Ascending aorta (tissue), 2 donors: ENCODE results near the gene TFF3. TPM values are rescaled to one million over a fixed set of nuclear protein-coding genes. Genes with fewer than 3 reads are reported as not detected.

Experiments used
- DNase-seq, 2 donors: peaks; one replicate each; pipeline ENCODE4 v3.0.0-alpha.2; 2019; ENCODE audit warnings: low spot score in 2 of 2
- H3K27ac ChIP-seq, 2 donors: fragments of 200-600 bp; sonication (generic); one replicate each; pipeline ENCODE4 v1.5.1; 2016 to 2017; ENCODE audit warnings: mild to moderate bottlenecking in 1 of 2
- H3K27me3 ChIP-seq: fragments of 200-600 bp; sonication (generic); one replicate; pipeline ENCODE4 v1.5.1; 2017
- H3K36me3 ChIP-seq, 2 donors: fragments of 200-600 bp; sonication (generic); one replicate each; pipeline ENCODE4 v1.5.1; 2016
- H3K4me1 ChIP-seq, 2 donors: fragments of 200-600 bp; sonication (generic); one replicate each; pipeline ENCODE4 v1.5.1; 2016 to 2017; ENCODE audit warnings: mild to moderate bottlenecking in 1 of 2
- H3K4me3 ChIP-seq, 2 donors: fragments of 200-600 bp; sonication (generic); one replicate each; pipeline ENCODE4 v1.5.1; 2016 to 2017; ENCODE audit warnings: mild to moderate bottlenecking in 1 of 2
- H3K9me3 ChIP-seq, 2 donors: fragments of 200-600 bp; sonication (generic); one replicate each; pipeline ENCODE4 v1.5.1; 2016
- CTCF ChIP-seq, 3 experiments: fragments of 200-600 bp in 2 of 3; fragments of 450-650 bp in 1 of 3; sonication (generic) in 2 of 3; IDR thresholded peaks; one replicate each; pipeline ENCODE4 v1.5.1; 2016 to 2019; ENCODE audit warnings: antibody characterized with exemption in 3 of 3, mild to moderate bottlenecking in 1 of 3, moderate library complexity in 1 of 3
- intact Hi-C: fragments of 100-400 bp; cut with DNase I; formaldehyde crosslinking; loops from one replicate; pipeline ENCODE4 v1.15.1; 2023
- total RNA-seq: library from RNA; depleted of rRNA; stranded (reverse); fragments of >200 nt; gene quantifications from one replicate; pipeline ENCODE4 v1.1.0, GENCODE V29; 2016

Gene TFF3
- total RNA-seq, 1 donor from 2014 or later = not detected

GRCh38 chr21:42265231-42265812, 49.9 kb downstream of the TFF3 start:
- no peaks in the 10 kb centered on the region for H3K9me3 ChIP-seq
- no peaks in the 10 kb centered on the region for H3K36me3 ChIP-seq
- no peak overlapping the region for H3K4me3 ChIP-seq
- intact Hi-C loops = no loop called here
- no peak overlapping the region for H3K27ac ChIP-seq
- DNase-seq = no peak
- H3K4me1 ChIP-seq = no peaks in the 10 kb centered on the region
- no peak for TF ChIP-seq CTCF (IDR thresholded peaks at IDR 0.05)
- H3K27me3 ChIP-seq = no peaks in the 10 kb centered on the region

- no peak overlapping the region for H3K27ac ChIP-seq
- intact Hi-C loops = no loop called here
- H3K4me1 ChIP-seq = no peaks in the 10 kb centered on the region
- TF ChIP-seq CTCF (IDR thresholded peaks at IDR 0.05) = no peak
- DNase-seq = no peak
- no peaks in the 10 kb centered on the region for H3K9me3 ChIP-seq
- no peaks in the 10 kb centered on the region for H3K36me3 ChIP-seq
- H3K4me3 ChIP-seq = no peak overlapping the region
- H3K27me3 ChIP-seq = no peaks in the 10 kb centered on the region
These were observed 50.7 kb downstream of the TFF3 start for GRCh38 chr21:42264245-42265195.

GRCh38 chr21:42263591-42264131, 51.5 kb downstream of the TFF3 start:
- intact Hi-C loops = no loop called here
- H3K4me3 ChIP-seq = no peak overlapping the region
- H3K27me3 ChIP-seq = no peaks in the 10 kb centered on the region
- H3K36me3 ChIP-seq = no peaks in the 10 kb centered on the region
- no peaks in the 10 kb centered on the region for H3K4me1 ChIP-seq
- TF ChIP-seq CTCF (IDR thresholded peaks at IDR 0.05) = no peak
- peak; percentile 20 to 68 for DNase-seq
- no peak overlapping the region for H3K27ac ChIP-seq
- no peaks in the 10 kb centered on the region for H3K9me3 ChIP-seq

GRCh38 chr21:42262831-42263231, 52.4 kb downstream of the TFF3 start:
- Histone ChIP-seq H3K27me3 (no peaks in the 10 kb centered on the region), H3K27ac (no peak overlapping the region)

GRCh38 chr21:42261829-42262200, 53.4 kb downstream of the TFF3 start:
- H3K9me3 ChIP-seq = no peaks in the 10 kb centered on the region
- no peak overlapping the region for H3K4me3 ChIP-seq
- no peaks in the 10 kb centered on the region for H3K36me3 ChIP-seq
- no peak for DNase-seq
- H3K27me3 ChIP-seq = no peaks in the 10 kb centered on the region
- TF ChIP-seq CTCF (IDR thresholded peaks at IDR 0.05) = no peak
- intact Hi-C loops = no loop called here
- H3K4me1 ChIP-seq = no peaks in the 10 kb centered on the region
- no peak overlapping the region for H3K27ac ChIP-seq

More at GRCh38 chr21:42262831-42263231, 52.4 kb downstream of the TFF3 start:
- intact Hi-C loops = no loop called here
- H3K9me3 ChIP-seq = no peaks in the 10 kb centered on the region
- peak; percentile 31 to 77 for DNase-seq
- H3K4me1 ChIP-seq = no peaks in the 10 kb centered on the region
- TF ChIP-seq CTCF (IDR thresholded peaks at IDR 0.05) = no peak
- H3K36me3 ChIP-seq = no peaks in the 10 kb centered on the region
- no peak overlapping the region for H3K4me3 ChIP-seq

Other genes with a start within 250 kb of the TFF3 start
- not detected for gene UMODL1, start 244.1 kb downstream of the TFF3 start, total RNA-seq
- gene ABCG1, start 96.3 kb downstream of the TFF3 start, total RNA-seq = 39.5 TPM
- not detected for gene TFF2, start 35.6 kb upstream of the TFF3 start, total RNA-seq
- not detected for gene TFF1, start 51.1 kb upstream of the TFF3 start, total RNA-seq
- gene TMPRSS3, start 80.6 kb upstream of the TFF3 start, total RNA-seq = not detected
- gene UBASH3A, start 88.5 kb upstream of the TFF3 start, total RNA-seq = 0.75 TPM
- gene RSPH1, start 180.8 kb upstream of the TFF3 start, total RNA-seq = not detected
- 8.7 TPM for gene SLC37A1, start 198.4 kb upstream of the TFF3 start, total RNA-seq